HG03039 (cell line): Measurements from ENCODE around the gene MADCAM1.
"Not testable (repeated sequence)": the region's sequence is repeated elsewhere in the genome, so short reads cannot be mapped to it uniquely, and the experiment has no call there.

Source experiments
- ATAC-seq: cut with Tn5 transposase; IDR thresholded peaks from one replicate; pipeline ENCODE4 v1.9.1; 2021; ENCODE audit warnings: mild to moderate bottlenecking, moderate library complexity; ENCODE audit not compliant: unreplicated experiment

Gene MADCAM1

DNA sequence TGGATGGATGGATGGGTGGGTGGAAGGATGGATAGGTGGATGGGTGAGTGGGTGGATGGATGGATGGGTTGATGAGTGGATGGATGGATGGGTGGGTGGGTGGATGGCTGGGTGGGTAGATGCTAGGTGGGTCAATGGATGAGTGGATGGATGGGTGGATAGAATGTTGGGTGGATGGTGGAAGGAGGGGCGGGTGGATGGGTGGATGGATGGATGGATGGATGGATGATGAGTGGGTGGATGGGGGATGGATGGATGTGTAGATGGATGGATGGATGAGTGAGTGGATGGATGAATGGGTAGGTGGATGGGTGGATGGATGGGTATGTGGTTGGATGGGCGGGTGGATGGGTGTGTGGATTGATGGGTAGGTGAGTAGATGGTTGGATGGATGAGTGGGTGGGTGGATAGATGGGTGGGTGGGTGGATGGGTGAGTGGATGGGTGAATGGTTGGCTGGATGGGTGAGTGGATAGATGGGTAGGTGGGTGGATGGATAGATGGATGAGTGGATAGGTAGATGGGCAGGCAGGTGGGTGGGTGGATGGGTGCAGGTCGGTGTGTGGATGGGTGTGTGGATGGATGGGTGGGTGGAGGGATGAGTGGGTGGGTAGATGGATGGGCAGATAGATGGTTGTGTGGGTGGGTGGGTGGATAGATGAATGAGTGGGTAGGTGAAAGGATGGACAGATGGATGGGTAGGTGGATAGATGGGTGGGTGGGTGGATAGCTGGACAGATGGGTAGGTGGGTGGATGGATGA lies 31.1 kb upstream of the MADCAM1 start:
- ATAC-seq = no peak

DNA sequence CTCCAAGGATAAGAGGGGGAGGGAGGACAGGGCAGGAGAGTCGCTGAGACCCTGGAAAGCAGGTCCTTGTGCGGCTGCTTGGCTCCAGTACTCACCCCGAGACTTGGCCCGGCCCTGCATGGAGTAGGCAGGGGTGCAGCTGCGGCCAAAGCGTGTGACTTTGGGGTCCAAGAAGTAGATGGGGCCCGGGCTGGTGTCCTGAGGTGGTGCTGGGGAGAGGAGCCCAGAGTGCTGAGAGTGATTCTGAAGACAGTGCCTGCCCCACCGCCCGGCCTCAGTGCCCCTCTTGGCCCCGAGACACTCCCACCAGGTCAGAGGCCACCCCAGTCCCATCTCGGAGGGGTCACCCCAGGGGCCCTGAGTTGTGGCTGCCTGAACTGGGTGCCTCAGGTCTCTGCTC lies 28.7 kb upstream of the MADCAM1 start:
- ATAC-seq = no peak

DNA sequence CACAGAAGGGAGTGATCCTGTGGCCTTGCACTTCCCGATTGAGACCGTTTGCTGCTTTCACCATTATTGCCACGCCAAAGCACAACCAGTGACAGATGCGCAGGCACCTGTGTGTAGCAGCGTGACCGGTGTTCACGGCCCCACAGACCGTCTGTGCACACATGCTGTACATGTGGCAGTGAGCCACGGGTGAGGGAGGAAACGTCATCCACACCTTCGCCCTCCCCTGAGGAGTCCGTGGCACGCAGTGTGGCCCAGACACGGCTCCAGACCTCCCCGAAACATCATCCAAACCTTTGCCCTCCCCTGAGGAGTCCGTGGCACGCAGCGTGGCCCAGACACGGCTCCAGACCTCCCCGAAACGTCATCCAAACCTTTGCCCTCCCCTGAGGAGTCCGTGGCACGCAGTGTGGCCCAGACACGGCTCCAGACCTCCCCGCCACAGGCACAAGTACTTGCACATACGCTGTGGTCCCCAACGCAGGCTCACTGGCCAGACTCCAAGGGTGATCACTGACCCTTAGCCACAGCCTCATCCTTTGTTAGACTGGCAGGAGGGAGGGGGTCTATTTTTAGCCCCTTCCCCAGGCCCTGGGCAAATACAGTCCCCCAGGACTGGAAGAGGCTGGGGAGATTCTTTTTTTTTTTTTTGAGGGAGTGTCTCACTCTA lies 27.6 kb upstream of the MADCAM1 start:
- ATAC-seq = no peak

DNA sequence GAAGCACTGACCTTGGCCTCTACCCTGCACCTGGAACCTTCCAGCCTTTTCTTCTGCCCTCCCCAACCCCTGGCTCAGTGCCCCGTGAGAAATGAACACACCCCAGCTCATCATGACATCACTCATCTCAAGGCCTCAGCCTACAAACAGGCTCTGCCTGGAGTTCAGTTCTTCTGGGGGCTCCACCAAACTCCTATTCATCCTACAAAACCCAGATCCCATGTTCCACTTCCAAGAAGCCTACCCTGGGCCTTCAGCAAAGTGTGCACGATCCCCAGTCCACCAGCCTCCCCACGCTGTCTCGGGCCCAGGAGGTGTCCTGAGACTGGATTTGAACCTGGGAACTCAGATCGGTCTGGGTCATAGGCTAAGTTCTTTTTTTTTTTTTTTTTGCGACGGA lies 26.5 kb upstream of the MADCAM1 start:
- ATAC-seq = no peak

DNA sequence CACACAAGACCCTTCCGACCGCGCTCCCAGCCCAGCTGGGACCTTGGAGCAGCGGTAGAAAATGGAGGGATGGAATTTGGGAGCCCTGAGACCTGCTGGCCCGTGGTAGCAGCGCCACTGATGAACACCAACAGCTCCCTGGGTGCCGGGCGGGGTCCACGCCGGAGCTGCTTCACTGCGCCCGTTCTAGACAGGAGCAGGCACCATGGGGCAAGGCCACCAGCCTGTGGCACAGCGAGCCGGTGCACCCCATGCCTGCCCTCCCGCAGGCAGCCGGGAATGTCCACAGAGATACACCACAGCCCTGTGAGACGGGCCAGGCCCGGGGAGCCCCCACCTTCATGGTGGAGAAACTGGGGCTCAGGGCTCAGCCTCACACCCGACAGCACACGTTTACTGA lies 25.6 kb upstream of the MADCAM1 start:
- no peak for ATAC-seq

DNA sequence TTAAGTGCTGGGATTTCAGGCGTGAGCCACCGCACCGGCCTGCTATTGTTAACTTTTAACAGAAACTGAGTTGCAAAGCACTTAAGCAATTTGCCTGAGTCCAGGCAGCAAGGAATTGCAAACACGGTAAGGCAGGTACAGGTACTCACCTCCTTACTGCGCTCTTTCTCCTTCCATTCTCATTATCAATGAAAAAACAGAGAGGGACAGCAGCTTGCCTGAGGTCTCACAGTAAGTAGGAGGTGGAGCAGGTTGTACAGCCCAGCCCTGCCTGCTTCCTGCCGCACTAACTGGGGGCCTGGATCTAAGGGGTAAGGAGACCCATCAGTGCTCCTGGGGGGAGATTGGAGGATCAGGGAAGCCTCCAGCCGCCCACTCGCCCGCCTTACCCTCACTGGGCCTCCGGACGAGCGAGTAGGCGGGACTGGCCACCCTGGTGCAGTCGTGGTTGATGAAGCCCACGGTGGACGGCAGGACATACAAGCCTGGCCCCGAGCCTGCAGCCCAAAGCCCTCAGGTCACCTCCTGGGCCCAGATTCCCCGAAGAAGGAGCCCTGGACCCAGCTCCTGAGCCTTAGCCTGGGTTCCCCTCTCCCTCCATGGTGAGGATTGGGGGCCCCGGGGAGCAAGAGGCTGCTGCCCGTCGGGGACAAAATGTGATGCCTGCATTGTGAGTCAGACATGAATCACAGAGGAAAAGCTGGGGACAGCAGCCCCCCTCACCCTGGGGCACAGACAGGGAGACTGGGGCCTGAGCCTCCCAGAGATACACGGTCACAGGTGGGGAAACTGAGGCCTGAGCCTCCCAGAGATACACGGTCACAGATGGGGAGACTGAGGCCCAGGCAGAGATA lies 24.1 kb upstream of the MADCAM1 start:
- ATAC-seq = no peak

DNA sequence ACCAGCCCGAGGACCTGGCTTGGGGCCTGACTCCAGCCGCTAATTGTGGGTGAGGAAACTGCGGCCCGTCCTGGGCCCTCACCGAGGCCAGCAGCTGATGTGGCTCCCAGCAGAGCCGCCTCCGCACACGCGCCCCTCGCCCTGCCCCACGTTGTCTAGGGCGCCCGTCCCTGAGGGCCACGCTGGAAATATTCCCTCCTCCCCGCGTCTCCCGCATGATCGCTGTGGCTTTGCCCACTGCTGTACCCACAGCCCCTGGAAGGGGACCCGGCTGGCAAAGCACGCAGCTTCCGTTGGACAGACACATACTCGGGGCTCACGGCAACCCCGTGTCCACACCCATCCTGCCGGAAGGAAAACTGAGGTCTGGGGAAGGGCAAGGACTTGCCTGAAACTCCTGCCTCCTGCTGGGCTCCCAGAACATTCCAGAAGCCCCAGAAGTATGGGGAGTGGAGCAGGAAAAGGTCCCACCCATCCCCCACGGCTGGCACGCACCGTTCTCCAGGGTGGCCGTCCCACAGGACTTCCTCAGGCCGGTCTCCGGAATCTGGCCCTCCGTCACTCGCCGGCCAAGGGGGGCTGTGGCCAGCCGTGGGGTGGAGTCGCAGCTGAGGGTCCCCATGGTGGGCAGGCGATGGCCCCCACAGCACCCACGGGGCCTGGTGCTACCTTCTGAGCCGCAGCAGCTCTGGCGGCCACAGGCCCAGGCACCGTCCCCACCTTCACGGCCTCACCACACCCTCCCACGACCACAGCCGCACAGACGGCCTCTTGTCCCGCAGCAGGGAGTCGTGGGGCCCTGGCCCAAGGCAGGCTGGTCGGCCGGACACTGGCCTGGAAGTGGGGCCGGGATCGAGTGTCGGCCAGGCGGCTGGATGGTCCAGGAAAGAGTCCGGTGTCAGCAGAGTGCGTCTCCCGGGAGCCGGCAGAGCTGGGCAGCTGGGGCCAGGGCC lies 21.9 kb upstream of the MADCAM1 start:
- ATAC-seq = no peak

DNA sequence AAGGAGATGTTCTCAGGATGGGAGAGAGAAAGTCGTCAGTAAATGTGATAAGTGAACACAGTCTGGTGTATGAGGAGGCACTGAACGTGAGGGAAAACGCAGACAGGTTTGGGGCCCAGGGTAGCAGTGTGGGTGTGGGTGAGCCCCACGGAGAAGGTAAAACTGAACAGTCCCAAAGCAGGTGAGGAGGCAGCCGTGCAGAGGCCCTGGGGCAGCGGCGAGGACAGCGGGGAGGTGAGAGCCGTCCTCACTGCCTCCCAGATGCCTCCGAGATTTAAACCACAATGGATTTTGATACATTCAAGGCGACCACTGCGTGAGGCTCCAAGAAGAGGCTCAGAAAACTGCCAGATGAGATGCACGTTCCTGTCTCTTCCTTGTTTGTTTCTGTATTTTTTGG lies 20.9 kb upstream of the MADCAM1 start:
- ATAC-seq = no peak

DNA sequence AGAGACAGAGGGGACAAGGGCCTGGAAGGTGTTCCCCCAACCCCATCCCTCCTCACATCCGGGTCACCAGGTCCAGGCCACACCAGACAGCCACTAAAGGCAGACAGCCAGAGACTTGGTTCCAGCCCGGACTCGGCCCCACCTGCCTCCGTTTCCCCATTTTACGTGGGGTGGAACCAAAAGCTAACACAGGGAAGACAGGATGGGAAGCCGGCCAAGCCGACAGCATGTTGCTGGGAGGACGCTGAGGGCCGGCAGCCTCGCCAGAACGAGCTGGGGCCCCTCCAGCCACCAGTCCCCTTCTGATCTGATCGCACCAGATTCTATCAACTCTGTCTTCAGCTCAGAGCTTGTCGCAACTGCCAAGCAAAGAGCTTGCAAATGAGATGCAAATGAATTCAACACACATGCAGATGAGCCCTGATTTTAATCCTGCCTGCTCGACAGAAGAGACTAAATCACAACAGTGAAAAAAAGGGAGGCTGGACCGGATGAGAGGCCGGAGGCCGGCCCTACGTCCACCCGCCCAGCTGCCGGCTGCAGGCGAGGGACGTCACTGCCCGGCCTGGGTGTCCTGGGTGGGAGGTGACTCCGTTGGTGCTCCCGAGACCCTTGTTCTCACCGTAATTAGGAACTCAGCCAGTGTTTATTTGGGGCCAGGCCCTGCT lies 17.9 kb upstream of the MADCAM1 start:
- ATAC-seq = no peak

DNA sequence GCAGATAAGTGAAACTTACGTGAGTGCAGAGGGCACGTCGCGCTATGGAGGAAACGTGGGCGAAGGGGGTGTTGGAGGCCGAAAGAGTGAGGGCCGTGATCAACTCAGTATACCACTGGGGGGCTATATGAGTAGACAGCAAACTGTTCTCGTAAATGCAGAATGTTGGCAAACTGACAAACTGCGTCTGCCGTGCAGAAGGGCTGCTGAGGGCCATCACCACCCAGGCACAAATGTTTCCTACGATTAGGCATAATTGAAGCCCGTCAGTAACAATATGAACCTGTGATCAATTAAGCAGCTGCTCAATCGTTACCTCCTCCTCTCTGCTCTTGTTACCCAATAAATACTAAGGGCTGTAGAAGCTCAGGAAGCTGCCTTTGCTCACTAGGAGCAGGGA lies 17.3 kb upstream of the MADCAM1 start:
- ATAC-seq = no peak

DNA sequence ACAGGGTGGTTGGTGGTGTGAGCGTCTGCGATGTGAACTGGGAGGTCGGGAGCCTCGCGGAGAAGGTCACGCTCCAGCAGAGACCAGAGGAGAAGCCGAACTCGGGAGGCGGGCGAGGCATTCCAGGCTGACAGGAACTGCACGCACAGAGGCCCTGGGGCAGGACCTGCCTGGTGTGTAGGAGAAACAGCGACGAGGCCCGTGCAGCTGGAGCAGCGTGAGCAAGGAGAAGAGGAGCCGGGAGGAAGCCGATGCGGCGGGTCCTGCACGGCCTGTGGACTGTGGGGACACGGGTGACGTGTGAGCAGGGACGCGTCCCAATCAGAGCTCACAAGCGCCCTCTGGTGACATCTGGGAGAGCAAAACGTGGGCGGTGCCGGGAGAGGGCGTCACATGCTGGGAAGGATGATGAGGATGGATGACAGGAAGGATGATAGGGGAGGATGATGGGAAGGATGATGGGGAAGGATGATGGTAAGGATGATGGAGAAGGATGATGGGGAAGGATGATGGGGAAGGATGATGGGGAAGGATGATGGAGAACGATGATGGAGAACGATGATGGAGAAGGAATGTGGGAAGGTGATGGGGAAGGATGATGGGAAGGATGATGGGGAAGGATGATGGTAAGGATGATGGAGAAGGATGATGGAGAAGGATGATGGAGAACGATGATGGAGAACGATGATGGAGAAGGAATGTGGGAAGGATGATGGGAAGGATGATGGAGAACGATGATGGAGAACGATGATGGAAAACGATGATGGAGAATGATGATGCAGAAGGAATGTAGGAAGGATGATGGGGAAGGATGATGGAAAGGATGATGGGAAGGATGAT lies 16.1 kb upstream of the MADCAM1 start:
- no peak for ATAC-seq

DNA sequence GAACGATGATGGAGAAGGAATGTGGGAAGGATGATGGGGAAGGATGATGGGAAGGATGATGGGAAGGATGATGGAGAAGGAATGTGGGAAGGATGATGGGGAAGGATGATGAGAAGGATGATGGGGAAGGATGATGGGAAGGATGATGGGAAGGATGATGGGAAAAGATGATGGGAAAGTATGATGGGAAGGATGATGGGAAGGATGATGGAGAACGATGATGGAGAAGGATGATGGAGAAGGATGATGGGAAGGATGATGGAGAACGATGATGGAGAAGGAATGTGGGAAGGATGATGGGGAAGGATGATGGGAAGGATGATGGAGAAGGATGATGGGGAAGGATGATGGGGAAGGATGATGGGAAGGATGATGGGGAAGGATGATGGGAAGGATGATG lies 15.2 kb upstream of the MADCAM1 start:
- ATAC-seq = not testable (repeated sequence)

DNA sequence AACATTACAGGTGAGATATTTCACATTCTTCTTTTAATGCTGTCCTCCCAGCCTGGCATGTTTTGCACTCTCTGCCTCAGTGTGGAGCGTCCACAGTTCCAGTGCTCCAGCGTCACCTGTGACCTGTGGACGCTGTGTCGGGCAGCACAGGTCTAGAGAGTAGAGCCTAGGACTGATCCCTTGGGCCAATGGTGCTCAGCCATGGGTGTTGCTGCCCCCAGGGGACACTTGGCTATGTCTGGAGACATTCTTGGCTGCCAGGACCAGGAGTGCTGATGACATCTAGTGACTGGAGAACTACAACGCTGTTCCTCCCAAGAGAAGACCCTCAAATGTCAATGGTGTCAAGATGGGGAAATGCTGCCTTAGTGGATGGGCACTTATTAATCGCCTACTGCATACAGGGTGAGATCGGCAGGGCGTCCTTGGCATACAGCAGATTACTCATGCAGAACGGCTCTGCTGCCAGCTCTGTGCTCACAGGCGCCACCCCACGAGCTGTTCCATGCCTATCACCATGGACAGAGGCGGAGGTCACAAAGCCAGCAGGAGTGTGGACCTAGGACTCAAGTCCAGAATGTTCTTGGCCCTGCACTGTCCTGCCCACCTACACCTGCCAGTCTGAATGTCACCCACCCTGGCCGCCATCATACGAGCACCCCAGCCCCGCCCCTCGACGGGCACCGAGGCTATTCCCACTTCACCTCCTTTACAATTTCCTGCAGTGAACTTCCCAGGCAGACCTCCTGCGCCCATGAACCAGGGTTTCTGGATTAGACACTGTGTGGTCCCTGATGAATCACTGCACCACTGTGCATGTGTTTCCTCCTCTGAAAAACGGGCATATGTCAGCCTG lies 13.9 kb upstream of the MADCAM1 start:
- no peak for ATAC-seq

DNA sequence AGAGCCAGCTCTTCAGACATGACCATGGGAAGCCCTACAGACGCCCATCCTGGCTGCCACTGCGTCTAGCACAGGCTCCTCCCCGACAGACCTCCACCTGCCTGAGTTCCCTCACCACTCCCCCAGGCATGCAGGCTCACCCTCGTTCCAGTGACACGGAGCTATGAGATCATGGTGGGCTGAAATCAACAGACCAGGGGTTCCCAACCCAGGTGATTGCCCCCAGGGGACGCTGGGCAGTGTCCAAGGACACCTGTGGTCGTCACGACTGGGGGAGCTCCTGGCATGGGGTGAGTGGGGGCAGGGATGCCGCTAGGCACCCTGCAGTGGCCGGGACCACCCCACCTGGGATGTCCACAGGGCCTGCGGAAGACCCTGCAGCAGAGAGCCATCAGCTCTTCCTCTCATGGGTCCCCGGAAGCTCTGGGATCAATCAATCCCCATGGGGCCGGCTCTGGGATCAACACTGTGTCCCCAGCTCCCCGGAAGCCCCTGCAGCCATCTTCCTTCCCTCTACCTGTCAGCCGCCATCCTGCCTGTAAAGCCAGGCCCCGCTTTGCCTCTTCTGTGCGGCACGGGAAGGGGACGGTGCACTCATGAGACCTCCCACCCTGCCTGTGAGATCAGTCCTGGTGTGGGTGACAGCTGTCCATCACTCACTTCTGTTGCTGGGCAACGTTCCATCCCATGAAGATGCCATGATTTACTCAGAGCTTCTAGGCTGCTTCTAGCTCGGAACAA lies 12.8 kb upstream of the MADCAM1 start:
- ATAC-seq = no peak

DNA sequence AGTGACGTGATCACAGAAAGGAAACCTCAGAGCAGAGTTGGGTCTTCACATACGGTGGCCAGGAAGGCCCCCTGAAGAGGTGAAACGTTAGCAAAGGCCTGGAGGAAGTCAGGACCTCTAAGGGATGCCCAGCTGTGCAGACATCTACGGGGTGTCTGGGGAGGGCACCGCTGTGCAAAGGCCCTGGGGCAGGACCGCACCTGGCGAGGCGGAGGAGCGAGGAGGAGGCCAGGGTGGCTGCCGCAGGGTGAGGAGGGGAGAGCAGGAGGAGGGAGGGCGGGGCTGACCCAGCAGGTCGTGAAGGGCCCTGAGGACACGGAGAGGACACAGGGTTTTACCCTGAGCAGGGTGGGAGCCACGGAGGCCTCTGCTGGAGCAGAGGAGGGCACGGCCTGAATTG lies 11.8 kb upstream of the MADCAM1 start:
- ATAC-seq = no peak

DNA sequence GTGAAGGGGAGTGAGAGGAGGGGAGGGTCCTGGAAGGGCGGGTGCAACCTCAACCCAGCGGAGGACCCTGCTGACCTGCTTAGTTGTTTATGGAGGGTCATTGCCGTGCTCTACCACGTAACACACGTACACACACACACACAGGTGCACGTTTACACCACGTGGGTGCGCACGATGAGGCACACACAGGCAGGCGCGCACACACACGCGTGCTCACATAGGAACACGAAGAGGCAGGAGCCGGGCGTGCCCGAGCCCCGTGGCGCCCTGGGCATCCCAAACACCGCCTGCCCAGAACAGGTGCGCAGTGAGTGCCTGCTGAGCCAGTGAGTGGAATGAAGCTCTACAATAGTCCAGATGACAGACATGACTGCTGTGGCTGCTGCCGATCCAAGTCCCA lies 11.2 kb upstream of the MADCAM1 start:
- no peak for ATAC-seq

DNA sequence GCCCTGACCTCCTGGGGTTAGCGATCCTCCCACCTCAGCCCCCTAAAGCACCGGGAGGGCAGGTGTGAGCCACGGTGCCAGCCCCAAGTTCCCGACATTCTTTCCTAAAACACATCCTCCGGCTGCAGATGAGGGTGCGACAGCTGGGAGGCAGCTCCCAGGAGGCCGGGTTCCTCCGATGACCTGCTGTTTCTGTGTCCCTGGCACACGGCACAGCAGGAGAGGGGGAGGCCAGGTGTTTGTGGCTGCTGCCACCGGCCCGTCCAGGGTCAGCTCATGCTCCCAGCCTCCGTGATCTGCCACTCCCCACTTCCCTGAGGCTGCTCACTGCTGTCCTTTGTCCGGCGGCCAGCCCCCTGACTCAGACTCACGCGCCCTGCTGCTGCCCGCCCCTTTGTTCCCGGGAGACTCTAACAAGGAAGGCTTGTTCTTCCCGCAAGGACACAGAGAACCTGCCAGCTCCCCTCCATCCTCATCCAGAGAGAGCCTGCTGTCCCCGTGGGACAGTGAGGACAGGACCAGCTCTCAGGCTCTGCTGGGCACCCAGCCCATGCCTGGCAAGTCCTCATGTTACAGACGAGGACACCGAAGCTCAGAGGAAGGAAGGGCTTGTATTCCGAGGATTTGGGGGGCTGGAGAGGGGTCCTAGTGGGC lies 10.6 kb upstream of the MADCAM1 start:
- no peak for ATAC-seq
